Measurements from ENCODE around the gene SAPCD2. TPM values are rescaled to one million over a fixed set of nuclear protein-coding genes. Genes with fewer than 3 reads are reported as not detected.

Gene SAPCD2
- total and polyA plus RNA-seq, 9 of the 15 experiments (the other 6 are each of a cell fraction or from before 2014, with no cell fraction given), result 3.4 to 91.8 (median 18.8) TPM

DNA sequence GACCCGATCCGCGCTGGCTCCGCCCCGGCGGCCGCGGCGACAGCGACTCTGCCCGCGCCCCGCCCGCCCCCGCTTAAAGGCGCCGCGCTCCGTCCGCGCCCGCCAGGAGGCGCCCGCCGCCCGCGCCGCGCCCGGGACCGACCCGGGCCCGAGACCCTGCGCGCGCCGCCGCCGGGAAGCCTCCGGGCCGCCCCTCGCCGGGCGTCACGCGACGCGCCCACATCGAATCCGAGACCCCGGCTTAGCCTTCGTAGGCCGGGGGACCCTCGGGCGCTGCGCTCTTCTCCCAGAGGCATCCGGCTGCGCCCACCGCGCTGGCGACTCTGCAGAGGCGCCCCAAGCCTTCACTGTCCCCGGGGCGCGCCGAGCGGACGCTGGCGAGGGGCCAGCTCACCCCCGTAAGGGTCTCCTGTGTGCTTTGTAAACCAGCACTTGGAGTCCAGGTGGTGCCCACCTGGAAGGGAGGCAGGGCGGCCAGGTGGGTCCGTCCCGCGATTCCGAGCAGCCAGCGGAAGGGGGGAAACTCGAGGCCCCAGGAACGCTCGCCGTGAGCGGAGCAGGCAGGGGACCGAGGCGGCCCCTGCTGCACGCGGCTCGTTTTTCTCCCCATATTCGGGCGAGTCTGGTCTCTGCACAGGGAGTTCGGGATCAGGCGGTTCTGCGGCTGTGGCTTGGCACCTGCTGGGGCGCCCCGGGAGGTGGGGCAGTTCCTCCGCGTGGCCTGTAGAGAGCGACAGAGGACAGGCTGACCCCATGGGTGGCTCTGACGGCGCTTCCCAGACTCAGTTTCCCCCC, 41.9 kb downstream of the SAPCD2 start (continued):
- TF ChIP-seq BRD9 (IDR thresholded peaks at IDR 0.05; ENCODE audit: low read depth, partially characterized antibody) (no peak), ZEB2 (IDR thresholded peaks at IDR 0.05) (no peak), EWSR1 (IDR thresholded peaks at IDR 0.05; ENCODE audit: borderline replicate concordance, low read depth, partially characterized antibody) (no peak), ZNF583 (CRISPR knock-in tag; IDR thresholded peaks at IDR 0.05) (no peak), ZNF75A (CRISPR knock-in tag; IDR thresholded peaks at IDR 0.05) (no peak), GATAD2A (IDR thresholded peaks at IDR 0.05) (no peak), JUN (IDR thresholded peaks at IDR 0.05; ENCODE audit: borderline replicate concordance, low read depth, low read length) (no peak), JUN (CRISPR knock-in tag; IDR thresholded peaks at IDR 0.05; ENCODE audit: borderline replicate concordance) (0 out of 2 replicates have a peak, but pooled peaks have one; percentile 39), SRF (CRISPR knock-in tag; IDR thresholded peaks at IDR 0.05) (no peak), ZNF311 (CRISPR knock-in tag; IDR thresholded peaks at IDR 0.05) (no peak), ZNF143 (CRISPR knock-in tag; IDR thresholded peaks at IDR 0.05) (no peak), SP1 (CRISPR knock-in tag; IDR thresholded peaks at IDR 0.05) (0 out of 2 replicates have a peak, but pooled peaks have one; percentile 16), RB1 (IDR thresholded peaks at IDR 0.05; ENCODE audit: low read depth) (peak; percentile 79), ZBTB1 (CRISPR knock-in tag; IDR thresholded peaks at IDR 0.05; ENCODE audit: borderline replicate concordance, low read depth) (0 out of 2 replicates have a peak, but pooled peaks have one; percentile 15), ZNF589 (CRISPR knock-in tag; IDR thresholded peaks at IDR 0.05; ENCODE audit: low read depth) (no peak), FOXP1 (CRISPR knock-in tag; IDR thresholded peaks at IDR 0.05) (peak; percentile 66; the same call in 1 of the 2 replicates)
- TF ChIP-seq, protein P1, sequence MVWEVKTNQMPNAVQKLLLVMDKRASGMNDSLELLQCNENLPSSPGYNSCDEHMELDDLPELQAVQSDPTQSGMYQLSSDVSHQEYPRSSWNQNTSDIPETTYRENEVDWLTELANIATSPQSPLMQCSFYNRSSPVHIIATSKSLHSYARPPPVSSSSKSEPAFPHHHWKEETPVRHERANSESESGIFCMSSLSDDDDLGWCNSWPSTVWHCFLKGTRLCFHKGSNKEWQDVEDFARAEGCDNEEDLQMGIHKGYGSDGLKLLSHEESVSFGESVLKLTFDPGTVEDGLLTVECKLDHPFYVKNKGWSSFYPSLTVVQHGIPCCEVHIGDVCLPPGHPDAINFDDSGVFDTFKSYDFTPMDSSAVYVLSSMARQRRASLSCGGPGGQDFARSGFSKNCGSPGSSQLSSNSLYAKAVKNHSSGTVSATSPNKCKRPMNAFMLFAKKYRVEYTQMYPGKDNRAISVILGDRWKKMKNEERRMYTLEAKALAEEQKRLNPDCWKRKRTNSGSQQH (CRISPR knock-in tag; IDR thresholded peaks at IDR 0.05), result no peak
- TF ChIP-seq, protein P2, sequence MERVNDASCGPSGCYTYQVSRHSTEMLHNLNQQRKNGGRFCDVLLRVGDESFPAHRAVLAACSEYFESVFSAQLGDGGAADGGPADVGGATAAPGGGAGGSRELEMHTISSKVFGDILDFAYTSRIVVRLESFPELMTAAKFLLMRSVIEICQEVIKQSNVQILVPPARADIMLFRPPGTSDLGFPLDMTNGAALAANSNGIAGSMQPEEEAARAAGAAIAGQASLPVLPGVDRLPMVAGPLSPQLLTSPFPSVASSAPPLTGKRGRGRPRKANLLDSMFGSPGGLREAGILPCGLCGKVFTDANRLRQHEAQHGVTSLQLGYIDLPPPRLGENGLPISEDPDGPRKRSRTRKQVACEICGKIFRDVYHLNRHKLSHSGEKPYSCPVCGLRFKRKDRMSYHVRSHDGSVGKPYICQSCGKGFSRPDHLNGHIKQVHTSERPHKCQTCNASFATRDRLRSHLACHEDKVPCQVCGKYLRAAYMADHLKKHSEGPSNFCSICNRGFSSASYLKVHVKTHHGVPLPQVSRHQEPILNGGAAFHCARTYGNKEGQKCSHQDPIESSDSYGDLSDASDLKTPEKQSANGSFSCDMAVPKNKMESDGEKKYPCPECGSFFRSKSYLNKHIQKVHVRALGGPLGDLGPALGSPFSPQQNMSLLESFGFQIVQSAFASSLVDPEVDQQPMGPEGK (CRISPR knock-in tag; IDR thresholded peaks at IDR 0.05; ENCODE audit: borderline replicate concordance), result no peak
- TF ChIP-seq, protein P3, sequence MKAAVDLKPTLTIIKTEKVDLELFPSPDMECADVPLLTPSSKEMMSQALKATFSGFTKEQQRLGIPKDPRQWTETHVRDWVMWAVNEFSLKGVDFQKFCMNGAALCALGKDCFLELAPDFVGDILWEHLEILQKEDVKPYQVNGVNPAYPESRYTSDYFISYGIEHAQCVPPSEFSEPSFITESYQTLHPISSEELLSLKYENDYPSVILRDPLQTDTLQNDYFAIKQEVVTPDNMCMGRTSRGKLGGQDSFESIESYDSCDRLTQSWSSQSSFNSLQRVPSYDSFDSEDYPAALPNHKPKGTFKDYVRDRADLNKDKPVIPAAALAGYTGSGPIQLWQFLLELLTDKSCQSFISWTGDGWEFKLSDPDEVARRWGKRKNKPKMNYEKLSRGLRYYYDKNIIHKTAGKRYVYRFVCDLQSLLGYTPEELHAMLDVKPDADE (conservative IDR thresholded peaks at IDR 0.05; ENCODE audit: control insufficient read depth, low read depth, low read length), result peak; percentile 16; the same call in 1 of the 2 replicates
- TF ChIP-seq, protein P4, sequence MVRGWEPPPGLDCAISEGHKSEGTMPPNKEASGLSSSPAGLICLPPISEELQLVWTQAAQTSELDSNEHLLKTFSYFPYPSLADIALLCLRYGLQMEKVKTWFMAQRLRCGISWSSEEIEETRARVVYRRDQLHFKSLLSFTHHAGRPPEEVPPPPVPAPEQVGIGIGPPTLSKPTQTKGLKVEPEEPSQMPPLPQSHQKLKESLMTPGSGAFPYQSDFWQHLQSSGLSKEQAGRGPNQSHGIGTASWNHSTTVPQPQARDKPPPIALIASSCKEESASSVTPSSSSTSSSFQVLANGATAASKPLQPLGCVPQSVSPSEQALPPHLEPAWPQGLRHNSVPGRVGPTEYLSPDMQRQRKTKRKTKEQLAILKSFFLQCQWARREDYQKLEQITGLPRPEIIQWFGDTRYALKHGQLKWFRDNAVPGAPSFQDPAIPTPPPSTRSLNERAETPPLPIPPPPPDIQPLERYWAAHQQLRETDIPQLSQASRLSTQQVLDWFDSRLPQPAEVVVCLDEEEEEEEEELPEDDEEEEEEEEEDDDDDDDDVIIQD (CRISPR knock-in tag; IDR thresholded peaks at IDR 0.05), result no peak

Measured in K562 (cell line).